GM12801 (cell line): ENCODE results near the gene POLRMT.

Source experiments
- TF ChIP-seq, protein P1 (sequence below): IDR thresholded peaks from one replicate; pipeline ENCODE4 v1.5.1; 2011; ENCODE audit warnings: control low read depth; ENCODE audit not compliant: insufficient read length; ENCODE audit errors: extremely low read depth

Gene POLRMT

DNA sequence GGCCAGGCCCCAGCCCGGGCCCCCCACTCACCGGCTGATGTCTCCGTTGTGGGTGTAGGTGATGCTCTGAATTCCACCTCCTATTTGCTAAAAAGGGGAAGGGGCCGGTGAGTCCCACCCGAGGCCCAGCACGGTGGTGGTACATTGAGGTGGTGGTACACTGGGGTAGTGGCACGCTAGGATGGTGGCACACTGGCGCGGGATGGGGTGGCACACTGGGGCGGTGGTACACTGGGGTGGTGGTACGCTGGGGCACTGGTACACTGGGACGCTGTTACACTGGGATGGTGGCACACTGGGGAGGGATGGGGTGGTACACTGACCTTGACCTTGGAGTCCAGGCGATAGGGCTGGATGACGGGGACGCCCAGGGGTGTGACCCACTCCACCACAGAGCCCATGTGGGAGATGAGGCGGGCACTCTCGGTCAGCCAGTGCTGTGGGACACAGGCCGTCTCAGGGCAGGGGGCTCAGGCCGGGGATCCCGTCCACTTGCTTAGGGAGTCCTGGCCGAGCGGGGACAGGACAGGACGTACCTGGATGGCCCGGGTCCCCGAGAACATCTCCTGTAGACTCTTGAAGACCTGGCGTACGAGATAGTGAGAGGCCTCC lies 14.6 kb downstream of the POLRMT start:
- TF ChIP-seq, protein P1, sequence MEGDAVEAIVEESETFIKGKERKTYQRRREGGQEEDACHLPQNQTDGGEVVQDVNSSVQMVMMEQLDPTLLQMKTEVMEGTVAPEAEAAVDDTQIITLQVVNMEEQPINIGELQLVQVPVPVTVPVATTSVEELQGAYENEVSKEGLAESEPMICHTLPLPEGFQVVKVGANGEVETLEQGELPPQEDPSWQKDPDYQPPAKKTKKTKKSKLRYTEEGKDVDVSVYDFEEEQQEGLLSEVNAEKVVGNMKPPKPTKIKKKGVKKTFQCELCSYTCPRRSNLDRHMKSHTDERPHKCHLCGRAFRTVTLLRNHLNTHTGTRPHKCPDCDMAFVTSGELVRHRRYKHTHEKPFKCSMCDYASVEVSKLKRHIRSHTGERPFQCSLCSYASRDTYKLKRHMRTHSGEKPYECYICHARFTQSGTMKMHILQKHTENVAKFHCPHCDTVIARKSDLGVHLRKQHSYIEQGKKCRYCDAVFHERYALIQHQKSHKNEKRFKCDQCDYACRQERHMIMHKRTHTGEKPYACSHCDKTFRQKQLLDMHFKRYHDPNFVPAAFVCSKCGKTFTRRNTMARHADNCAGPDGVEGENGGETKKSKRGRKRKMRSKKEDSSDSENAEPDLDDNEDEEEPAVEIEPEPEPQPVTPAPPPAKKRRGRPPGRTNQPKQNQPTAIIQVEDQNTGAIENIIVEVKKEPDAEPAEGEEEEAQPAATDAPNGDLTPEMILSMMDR, result no peak

DNA sequence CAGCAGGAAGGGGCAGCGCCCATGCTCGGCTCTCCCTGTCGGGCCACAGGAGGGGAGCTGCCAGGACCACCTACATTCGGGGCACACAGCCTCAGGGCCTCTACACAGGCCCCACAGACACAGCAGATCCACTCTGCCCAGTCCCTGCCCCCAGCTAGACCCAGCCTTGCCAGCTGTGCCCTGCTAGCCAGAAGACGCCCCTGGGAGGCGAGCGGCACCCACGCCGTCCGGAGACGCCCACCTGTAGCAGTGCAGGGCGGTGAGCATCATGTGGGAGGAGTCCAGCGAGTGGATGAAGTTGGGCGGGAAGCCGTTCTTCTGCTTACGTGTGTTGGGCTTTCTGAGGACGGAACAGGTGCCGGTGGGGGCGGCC lies 15.1 kb downstream of the POLRMT start:
- TF ChIP-seq, protein P1, result no peak

DNA sequence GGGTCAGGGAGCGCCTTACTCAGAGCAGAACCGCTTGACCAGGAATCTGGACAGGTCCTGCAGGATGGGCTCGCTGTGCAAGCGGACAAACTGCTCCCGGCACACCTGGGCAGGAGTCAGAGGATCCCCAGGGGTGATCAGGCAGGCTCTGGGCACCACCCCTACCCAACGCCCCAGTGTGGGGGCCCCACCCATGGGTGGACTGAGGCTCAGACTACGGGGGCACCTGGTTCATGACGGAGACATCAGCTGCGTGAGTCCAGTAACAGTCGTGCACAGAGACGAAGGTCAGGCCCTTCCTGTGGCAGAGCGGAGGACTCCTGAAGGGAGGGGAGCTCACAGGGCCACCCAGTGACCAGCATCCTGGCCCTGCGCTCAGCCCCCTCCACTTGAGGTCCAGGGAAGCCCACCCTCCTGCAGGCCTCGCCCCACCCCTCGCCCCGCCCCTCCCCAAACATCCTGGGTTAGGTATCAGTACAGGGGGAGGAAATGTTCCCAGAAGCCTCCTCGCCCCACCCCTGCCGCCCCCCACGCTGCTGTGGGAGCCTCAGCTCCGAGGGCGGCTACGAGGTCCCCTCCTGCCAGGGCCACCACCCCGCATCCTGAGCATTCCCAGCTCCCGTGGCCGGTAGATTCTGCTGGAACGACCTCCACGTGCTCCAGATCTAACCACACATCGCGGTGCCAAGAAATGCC lies 15.6 kb downstream of the POLRMT start:
- TF ChIP-seq, protein P1, result no peak

DNA sequence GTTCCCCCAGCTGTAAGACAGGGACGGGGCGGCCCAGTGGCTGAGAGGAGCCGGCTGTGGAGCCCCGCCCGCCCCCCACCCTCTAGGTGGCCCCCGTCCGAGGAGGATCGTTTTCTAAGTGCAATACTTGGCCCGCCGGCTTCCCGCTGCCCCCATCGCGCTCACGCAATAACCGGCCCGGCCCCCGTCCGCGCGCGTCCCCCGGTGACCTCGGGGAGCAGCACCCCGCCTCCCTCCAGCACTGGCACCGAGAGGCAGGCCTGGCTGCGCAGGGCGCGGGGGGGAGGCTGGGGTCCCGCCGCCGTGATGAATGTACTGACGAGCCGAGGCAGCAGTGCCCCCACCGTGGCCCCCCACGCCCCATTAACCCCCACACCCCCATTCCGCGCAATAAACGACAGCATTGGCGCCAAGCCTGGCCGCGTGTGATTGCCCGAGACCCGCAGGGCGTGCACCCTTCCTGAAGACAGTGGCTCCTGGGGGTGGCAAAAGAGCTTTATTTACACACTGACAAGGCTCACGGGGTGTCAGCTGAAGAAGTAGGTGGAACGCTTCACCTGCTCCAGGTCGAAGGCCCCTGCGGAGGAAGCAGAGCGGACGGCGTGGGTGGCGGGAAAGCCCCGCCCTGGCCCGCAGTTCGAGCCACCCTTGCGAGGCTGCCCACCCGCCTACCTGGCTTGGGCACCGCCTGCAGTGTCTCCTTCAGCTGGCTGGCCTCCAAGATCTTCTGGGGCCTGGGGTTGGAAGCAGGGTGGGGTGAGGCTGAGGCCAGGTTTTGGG lies 16.4 kb downstream of the POLRMT start:
- TF ChIP-seq, protein P1, result no peak

DNA sequence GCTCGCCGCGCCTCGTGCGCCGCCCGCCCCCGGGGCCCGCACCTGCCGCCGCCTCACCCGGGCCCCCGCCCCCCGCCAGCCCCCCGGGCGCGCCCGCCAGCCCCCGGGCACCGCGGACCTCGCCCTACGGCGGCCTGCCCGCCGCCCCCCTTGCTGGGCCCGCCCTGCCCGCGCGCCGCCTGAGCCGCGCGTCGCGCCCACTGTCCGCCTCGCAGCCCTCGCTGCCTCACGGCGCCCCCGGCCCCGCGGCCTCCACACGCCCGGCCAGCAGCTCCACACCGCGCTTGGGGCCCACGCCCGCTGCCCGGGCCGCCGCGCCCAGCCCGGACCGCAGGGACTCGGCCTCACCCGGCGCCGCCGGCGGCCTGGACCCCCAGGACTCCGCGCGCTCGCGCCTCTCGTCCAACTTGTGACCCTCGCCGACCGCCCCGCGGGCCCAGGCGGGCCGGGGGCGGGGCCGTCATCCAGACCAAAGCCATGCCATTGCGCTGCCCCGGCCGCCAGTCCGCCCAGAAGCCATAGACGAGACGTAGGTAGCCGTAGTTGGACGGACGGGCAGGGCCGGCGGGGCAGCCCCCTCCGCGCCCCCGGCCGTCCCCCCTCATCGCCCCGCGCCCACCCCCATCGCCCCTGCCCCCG lies 17.2 kb downstream of the POLRMT start:
- TF ChIP-seq, protein P1, result no peak

DNA sequence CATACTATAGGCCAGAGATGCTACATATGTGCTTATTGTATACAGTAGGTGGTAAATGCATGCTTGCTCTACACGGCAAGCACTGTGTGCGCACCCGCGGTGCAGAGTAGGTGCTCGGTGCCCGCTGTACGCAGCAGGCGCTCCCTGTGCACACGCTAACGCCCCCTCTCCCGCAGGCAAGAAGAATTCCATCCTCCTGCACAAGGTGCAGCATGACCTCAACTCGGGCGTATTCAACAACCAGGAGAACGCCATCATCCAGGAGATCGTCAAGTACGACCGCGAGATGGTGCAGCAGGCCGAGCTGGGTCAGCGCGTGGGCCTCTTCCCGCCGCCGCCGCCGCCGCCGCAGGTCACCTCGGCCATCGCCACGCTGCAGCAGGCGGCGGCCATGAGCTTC lies 17.7 kb downstream of the POLRMT start:
- TF ChIP-seq, protein P1, result no peak

DNA sequence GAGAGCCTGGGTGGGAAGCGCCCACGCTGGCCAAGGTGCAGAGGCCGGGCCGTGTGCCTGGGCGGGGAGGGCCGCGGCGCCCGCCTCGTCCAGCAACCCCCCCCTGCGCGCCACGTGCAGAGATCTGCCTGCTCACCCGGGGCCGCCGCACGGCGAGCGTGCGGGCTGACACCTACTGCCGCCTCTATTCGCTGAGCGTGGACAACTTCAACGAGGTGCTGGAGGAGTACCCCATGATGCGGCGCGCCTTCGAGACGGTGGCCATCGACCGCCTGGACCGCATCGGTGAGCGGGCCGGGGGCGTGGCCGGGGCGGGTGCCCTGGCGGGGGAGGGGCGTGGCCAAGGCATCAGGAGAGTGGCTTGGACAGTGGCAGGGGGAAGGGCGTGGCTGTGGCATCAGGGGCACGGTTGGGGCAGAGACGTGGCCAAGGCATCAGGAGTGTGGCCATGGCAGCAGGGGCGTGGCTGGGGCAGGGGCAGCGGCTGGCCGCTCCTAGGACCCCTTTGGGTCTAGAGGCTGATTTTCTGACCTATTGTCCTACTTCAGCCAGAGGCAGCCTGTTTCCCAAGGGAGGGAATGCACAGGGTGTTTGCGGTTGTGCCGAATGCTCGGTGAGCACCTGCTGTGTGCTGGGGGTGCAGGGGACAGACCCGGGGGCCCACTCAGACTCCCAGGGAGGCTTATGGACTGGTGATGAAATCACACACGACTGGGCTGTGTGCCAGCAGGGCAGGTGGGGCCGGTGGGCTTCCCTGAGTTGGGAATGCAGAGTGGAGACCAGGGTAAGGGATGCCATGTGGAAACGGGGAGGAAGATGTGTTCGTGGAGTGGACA lies 19.4 kb downstream of the POLRMT start:
- TF ChIP-seq, protein P1, result no peak
